ENCODE measurements around the gene TMPRSS2. TPM values are rescaled to one million over a fixed set of nuclear protein-coding genes. Genes with fewer than 3 reads are reported as not detected.
A peak's percentile ranks its signal among the peaks of the same experiment; 100 is the strongest.

TMPRSS2 gene
- total RNA-seq, 1 experiment from 2014 or later: 71.0 TPM

- POLR2A ChIA-PET: no interaction called here
Measured at GRCh38 chr21:41451753-41452676, 55.9 kb downstream of the TMPRSS2 start.

GRCh38 chr21:41449613-41450012, 58.3 kb downstream of the TMPRSS2 start:
- Histone ChIP-seq H3K36me3 (ENCODE audit: control insufficient read depth, insufficient read depth, low read length) (no peaks in the 10 kb centered on the region), H3K27me3 (replicated peaks; ENCODE audit: control insufficient read depth, insufficient read depth, low read length) (no peaks in the 10 kb centered on the region), H3K9me3 (peaks cover 5% of the 10 kb centered on the region; the same call in 1 of the 2 replicates), H3K4me1 (peaks cover 18% of the 10 kb centered on the region), H3K4me3 (ENCODE audit: low read depth, low read length) (no peak overlapping the region)
- DNase-seq: no peak
- no TSS peak for BruUV-seq (replicated peaks)
- Mint-ChIP-seq H3K36me3 (ENCODE audit: insufficient read depth, unreplicated experiment) (peaks cover 17% of the 10 kb centered on the region), H3K4me1 (ENCODE audit: low read depth, unreplicated experiment) (peaks cover 14% of the 10 kb centered on the region), H3K27ac (ENCODE audit: unreplicated experiment) (no peak overlapping the region), H3K9me3 (ENCODE audit: unreplicated experiment) (no peaks in the 10 kb centered on the region), H3K27me3 (ENCODE audit: insufficient read depth, unreplicated experiment) (no peaks in the 10 kb centered on the region), H3K4me3 (ENCODE audit: unreplicated experiment) (no peak overlapping the region)
- intact Hi-C loops (cut with micrococcal nuclease; ENCODE audit: unreplicated experiment): no loop called here
- POLR2A ChIA-PET: interaction anchor here (0.7 kb wide), 1 partner anchor 18 kb away, joined by 3 read pairs; no protein-coding TSS in a partner anchor
- CTCF ChIA-PET: no interaction called here
- TF ChIP-seq CTCF (IDR thresholded peaks at IDR 0.05; ENCODE audit: insufficient read depth in 1 of 2, low read depth in 1 of 2, low read length in 1 of 2, severe bottlenecking in 1 of 2, unreplicated experiment in 1 of 2): no peak

More at GRCh38 chr21:41451753-41452676, 55.9 kb downstream of the TMPRSS2 start:
- DNase-seq: no peak
- H3K27me3 ChIP-seq (replicated peaks; ENCODE audit: control insufficient read depth, insufficient read depth, low read length): no peaks in the 10 kb centered on the region
- Mint-ChIP-seq H3K9me3 (ENCODE audit: unreplicated experiment) (no peaks in the 10 kb centered on the region), H3K4me3 (ENCODE audit: unreplicated experiment) (no peak overlapping the region), H3K4me1 (ENCODE audit: low read depth, unreplicated experiment) (peaks cover 7% of the 10 kb centered on the region), H3K27me3 (ENCODE audit: insufficient read depth, unreplicated experiment) (no peaks in the 10 kb centered on the region), H3K36me3 (ENCODE audit: insufficient read depth, unreplicated experiment) (peaks cover 11% of the 10 kb centered on the region), H3K27ac (ENCODE audit: unreplicated experiment) (no peak overlapping the region)
- peaks cover 5% of the 10 kb centered on the region for H3K4me1 ChIP-seq
- H3K4me3 ChIP-seq (ENCODE audit: low read depth, low read length): no peak overlapping the region
- CTCF ChIA-PET: interaction anchor here (0.6 kb wide), 1 partner anchor 10 kb away, joined by 3 read pairs; no protein-coding TSS in a partner anchor
- no peak for TF ChIP-seq CTCF (IDR thresholded peaks at IDR 0.05; ENCODE audit: insufficient read depth in 1 of 2, low read depth in 1 of 2, low read length in 1 of 2, severe bottlenecking in 1 of 2, unreplicated experiment in 1 of 2)
- peaks cover 4% of the 10 kb centered on the region; the same call in 1 of the 2 replicates for H3K9me3 ChIP-seq
- intact Hi-C loops (cut with micrococcal nuclease; ENCODE audit: unreplicated experiment): no loop called here
- no peaks in the 10 kb centered on the region for H3K36me3 ChIP-seq (ENCODE audit: control insufficient read depth, insufficient read depth, low read length)
- BruUV-seq (replicated peaks): no TSS peak

GRCh38 chr21:41447356-41447755, 60.6 kb downstream of the TMPRSS2 start:
- Histone ChIP-seq H3K36me3 (ENCODE audit: control insufficient read depth, insufficient read depth, low read length) (no peaks in the 10 kb centered on the region), H3K4me1 (peaks cover 18% of the 10 kb centered on the region), H3K27me3 (replicated peaks; ENCODE audit: control insufficient read depth, insufficient read depth, low read length) (no peaks in the 10 kb centered on the region), H3K9me3 (peaks cover 5% of the 10 kb centered on the region; the same call in 1 of the 2 replicates), H3K4me3 (ENCODE audit: low read depth, low read length) (no peak overlapping the region)
- CTCF ChIA-PET: no interaction called here
- POLR2A ChIA-PET: no interaction called here
- no peak for DNase-seq
- BruUV-seq (replicated peaks): no TSS peak
- no peak for TF ChIP-seq CTCF (IDR thresholded peaks at IDR 0.05; ENCODE audit: insufficient read depth in 1 of 2, low read depth in 1 of 2, low read length in 1 of 2, severe bottlenecking in 1 of 2, unreplicated experiment in 1 of 2)
- H3K4me1 Mint-ChIP-seq (ENCODE audit: low read depth, unreplicated experiment): peaks cover 14% of the 10 kb centered on the region
- H3K9me3 Mint-ChIP-seq (ENCODE audit: unreplicated experiment): no peaks in the 10 kb centered on the region
- H3K36me3 Mint-ChIP-seq (ENCODE audit: insufficient read depth, unreplicated experiment): peaks cover 17% of the 10 kb centered on the region
- H3K27ac Mint-ChIP-seq (ENCODE audit: unreplicated experiment): peak overlapping the region; percentile 72
- H3K27me3 Mint-ChIP-seq (ENCODE audit: insufficient read depth, unreplicated experiment): no peaks in the 10 kb centered on the region
- no peak overlapping the region for H3K4me3 Mint-ChIP-seq (ENCODE audit: unreplicated experiment)
- intact Hi-C loops (cut with micrococcal nuclease; ENCODE audit: unreplicated experiment): loop anchor here (2.0 kb wide), 1 partner anchor 81 kb away; no protein-coding TSS in a partner anchor

Measured in Caco-2 (cell line).